HG03175 (cell line): ENCODE results near the gene BUD31.
"Not testable (repeated sequence)": the region's sequence is repeated elsewhere in the genome, so short reads cannot be mapped to it uniquely, and the experiment has no call there.

Source experiments
- ATAC-seq: cut with Tn5 transposase; IDR thresholded peaks from one replicate; pipeline ENCODE4 v1.9.1; 2021; ENCODE audit warnings: mild to moderate bottlenecking, moderate library complexity; ENCODE audit not compliant: unreplicated experiment

BUD31 gene

DNA sequence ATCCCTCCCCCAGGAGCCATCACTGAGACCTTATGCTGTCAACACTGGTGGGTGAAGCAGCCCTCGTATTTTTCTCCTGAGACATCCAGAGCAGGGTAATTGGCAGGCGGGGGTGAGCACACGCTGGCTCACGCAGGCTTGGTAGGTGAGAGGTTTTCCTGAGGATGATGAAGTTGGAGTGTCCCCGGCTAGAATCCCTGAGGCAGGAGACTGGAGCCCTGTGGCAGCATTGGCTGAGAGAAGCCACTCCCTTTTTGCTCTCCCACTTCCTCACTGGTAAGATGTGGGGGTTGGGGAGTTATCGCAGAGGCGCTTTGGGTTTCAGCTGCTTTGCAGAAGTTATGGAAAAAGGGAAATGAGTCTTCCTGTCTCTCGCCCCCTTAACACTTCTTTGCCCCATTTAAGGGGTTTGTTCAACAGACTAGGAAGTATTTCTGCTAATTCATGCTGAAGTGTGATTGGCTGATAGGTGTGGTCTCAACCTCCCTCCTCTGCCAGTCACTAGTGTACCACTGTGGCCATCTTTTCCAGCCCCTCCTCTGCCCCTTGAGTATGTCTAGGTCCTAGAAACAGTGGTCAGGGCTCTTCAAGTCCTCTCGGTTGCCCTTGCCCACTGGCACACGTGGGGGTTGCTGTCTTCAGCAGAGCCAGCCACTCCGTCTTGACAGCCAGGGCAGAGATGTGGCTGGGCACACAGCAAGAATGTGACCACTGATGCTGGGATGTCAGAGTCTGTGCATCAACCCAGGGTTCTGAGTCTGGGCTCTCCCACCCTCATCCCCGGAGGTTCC, 28.5 kb upstream of the BUD31 start:
- ATAC-seq, result peak; percentile 35

DNA sequence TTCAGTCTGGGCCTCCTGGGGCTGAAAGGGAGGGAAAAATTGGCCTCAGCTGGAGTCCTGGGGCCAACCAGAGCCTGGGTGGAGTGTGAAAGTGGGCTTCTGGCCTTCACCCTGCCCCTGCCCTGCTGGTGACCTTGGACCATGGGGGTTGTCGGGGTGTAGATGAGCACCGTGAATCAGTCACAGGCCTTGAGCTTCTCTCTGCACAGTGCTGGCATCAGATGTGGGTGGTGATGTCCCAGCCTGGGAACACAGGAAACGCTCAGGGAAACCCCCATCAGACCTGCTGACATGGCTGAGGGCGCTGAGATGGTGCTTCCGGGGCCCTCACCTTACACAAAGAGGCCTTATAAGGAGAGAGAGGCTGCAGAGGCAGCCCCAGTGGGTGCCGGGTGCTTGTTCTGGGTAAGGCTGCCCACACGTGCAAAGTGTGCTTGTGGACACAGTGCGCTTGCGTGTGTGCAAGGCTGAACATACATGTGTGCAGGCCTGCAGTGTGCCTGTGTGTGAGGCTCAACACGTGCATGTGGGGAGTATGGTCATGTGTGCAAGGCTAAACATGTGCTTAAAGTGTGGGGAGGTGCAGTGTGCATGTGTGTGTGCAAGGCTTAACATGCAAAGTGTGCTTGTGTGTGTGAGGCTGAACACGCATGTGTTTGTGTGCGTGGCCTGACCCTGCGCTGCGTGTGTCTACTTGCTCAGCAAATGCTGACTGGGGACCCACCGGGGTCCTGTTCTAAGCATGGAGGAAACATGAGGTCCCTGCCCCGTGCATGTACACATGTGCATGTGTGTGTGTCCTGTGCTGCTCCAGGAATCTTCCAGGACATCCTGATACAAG, 27.7 kb upstream of the BUD31 start:
- peak; percentile 78 for ATAC-seq

DNA sequence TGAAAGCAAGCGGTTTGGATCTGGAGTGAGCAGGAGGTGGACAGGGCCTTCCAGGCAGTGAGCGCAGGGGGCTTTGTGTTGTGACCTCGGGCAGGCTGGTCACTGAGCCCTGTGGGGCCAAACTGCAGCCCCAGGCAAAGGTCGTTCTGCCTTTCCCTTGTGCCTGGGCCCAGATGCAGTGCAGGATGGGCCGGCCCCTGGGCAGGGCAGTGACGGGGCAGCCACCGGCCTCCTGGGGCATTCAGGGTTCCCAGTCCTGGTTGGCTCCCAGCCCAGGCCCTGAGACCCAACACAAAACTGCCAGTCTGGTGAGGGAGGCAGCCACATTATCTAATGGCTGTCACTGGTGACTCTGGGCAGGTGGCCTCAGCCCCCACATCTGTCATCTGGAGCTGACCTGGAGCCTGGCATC, 27.1 kb upstream of the BUD31 start:
- no peak for ATAC-seq

DNA sequence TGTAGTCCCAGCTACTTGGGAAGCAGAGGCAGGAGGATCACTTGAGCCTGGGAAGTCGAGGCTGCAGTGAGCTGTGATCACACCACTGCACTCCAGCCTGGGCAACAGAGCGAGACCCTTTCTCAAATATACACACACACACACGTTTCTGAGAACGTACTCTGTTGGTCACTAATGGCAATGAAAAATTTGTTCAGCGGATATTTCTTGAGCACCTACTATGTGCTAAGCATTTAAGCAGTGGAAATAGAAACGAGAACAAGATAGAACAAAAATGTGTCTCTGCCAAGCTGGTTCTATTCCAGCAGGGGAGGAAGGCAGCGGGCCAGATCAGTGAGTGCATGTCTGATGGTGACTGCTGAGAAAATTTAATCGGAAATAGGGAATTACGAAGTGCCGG, 25.6 kb upstream of the BUD31 start:
- ATAC-seq, result no peak

DNA sequence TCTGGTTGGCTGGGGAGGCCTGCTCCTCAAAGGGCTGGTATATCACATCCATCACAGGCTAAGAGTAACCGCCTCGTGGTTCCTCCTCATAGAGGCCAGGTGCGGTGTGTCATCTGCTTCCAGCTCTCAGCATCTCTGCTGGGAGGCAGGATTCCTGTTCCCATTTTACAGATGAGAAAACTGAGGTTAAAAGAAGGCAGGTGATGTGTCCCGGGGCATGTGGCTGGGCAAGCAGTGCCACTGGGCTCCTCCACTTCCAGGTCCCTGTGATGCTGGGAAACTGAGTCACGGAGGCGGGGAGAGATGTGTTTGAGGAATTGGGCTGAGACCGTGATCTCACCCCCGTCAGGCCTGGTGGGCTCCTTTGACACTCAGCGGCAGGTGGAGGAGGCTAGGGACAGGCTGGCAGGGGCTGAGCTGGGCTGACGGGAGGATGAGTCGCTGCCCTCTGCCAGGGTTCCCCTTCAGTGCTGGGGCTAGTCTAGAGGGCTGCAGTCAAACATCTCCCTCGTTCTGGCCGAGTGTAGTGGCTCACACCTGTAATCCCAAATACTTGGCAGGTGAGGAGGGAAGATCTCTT, 24.9 kb upstream of the BUD31 start:
- ATAC-seq, result no peak

DNA sequence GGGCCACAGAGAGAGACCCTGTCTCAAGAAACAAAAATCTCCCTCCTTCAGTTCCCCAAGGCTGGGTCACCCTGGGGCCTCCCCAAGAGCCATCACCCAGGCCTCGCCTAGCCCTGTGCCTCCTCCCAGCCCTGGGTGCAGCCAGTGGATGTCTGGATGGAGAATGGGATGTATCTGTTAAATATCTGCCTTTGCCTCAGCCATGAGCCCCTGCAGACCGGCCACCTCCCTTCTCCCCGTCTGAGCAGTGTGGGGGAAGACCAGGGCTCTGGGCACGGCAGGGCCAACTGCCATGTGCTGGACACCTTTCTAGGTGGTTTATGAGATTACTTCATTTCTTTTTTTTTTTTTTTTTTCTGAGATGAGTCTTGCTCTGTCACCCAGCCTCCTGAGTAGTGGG, 24.2 kb upstream of the BUD31 start:
- ATAC-seq, result no peak

DNA sequence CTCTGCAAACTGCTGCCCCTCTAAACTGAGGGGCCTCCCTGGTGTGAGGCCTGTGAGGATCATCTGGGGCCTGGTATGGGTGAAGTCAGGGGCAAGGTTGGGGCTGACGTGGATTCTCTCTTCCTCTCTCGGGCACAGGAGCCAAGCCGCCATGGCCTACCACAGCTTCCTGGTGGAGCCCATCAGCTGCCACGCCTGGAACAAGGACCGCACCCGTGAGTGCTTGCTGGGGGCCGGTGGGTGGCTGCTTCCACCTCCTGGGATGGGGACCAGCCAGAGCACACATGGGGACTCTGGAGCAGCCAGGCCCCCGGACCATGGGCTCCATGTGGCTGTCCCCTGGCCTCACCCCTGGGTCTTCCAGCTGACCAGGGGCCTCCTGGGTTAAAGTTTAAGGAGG, 23.2 kb upstream of the BUD31 start:
- no peak for ATAC-seq

DNA sequence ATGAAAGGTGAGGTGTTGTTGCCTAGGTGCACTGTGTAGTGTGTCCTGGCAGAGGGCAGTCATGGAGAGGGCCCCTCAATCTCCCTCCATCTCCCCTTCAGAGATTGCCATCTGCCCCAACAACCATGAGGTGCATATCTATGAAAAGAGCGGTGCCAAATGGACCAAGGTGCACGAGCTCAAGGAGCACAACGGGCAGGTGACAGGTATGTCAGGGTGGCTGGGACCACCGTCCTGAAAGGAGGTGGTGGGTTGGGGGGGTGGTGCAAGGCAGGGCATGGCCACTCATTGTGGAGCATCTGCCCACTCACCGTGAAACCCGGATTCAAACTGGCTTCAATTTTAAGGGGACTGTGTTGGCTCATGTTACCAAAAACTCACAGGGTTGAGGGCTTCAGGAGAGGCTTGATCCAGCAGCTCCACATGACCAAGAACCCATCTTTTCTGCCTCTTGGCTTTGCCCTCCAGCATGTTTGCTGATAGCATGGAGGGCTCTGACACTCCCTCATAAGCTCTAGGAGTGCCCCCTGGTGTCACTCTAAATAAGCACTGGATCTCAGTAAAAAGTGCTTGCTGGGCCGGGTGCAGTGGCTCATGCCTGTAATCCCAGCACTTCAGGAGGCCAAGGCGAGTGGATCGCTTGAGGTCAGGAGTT, 22.1 kb upstream of the BUD31 start:
- no peak for ATAC-seq

DNA sequence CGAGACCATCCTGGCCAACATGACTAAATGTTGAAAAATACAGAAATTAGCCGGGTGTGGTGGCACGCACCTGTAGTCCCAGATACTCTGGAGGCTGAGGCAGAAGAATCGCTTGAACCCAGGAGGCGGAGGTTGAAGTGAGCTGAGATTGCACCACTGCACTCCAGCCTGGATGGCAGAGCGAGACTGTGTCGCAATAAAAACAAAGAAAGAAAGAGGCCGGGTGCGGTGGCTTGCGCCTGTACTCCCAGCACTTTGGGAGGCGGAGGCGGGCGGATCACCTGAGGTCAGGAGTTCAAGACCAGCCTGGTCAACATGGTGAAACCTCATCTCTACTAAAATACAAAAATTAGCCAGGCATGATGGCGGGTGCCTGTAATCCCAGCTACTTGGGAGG, 21.5 kb upstream of the BUD31 start:
- ATAC-seq, result not testable (repeated sequence)

DNA sequence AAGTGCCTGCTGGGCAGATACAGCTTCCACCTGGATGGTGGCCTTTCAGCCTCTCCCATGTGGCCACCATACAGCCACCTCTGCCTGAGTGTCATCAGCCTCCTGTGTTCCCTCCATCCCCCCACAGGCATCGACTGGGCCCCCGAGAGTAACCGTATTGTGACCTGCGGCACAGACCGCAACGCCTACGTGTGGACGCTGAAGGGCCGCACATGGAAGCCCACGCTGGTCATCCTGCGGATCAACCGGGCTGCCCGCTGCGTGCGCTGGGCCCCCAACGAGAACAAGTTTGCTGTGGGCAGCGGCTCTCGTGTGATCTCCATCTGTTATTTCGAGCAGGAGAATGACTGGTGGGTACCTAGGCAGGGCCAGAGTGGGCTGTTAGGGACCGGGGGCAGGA, 20.9 kb upstream of the BUD31 start:
- no peak for ATAC-seq

DNA sequence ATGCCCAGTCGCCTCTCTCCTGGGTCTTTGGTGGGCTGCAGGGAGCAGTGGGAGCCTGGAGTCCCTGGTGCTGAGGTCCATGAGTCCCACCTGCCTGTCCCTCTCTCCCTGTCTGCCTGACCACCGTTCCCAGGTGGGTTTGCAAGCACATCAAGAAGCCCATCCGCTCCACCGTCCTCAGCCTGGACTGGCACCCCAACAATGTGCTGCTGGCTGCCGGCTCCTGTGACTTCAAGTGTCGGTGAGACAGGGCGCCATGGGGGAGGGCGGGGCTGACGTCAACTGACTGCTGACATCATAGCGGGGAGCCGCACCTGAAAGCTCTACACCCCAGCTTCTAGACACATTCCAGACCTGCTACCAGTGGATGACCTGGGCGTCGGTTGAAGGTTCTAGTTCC, 19.0 kb upstream of the BUD31 start:
- no peak for ATAC-seq

DNA sequence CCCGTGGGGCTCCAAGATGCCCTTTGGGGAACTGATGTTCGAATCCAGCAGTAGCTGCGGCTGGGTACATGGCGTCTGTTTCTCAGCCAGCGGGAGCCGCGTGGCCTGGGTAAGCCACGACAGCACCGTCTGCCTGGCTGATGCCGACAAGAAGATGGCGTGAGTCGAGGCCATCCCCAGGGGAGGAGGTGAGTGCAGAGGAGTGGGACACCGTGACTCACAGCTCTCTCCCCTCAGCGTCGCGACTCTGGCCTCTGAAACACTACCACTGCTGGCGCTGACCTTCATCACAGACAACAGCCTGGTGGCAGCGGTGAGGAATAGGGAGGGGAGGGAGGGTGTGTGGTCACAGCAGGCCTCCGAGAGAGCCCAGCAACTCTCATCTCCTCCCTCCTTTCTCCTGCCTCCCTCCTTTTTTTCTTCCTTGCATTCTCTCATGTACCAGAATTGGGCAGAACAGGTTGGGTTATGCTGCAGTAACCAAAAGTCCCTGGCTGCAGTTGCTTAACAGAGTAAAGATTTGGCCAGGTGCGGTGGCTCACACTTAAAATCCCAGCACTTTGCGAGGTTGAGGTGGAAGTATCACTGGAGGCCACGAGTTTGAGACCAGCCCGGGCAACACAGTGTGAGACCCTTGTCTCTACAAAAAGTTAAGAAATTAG, 17.7 kb upstream of the BUD31 start:
- ATAC-seq, result no peak

DNA sequence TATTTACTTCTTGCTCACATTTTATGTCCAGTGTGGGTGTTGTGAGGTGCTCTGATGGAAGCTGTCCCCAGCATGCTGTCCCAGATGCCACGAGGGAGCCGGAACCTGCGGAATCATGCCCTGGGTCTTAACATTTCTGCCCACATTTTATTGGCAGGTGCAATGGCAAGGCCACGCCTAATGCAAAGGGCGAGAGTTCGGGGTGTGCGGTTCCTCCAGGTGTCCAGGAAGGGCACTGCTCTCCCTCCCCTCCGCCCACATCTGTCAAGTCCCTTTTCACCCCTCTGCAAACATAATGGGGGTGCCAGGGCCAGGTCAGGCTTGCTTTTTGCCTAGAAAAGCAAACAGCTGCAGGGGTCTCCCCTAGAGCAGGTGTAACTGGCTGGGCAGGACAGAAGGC, 16.7 kb upstream of the BUD31 start:
- no peak for ATAC-seq

DNA sequence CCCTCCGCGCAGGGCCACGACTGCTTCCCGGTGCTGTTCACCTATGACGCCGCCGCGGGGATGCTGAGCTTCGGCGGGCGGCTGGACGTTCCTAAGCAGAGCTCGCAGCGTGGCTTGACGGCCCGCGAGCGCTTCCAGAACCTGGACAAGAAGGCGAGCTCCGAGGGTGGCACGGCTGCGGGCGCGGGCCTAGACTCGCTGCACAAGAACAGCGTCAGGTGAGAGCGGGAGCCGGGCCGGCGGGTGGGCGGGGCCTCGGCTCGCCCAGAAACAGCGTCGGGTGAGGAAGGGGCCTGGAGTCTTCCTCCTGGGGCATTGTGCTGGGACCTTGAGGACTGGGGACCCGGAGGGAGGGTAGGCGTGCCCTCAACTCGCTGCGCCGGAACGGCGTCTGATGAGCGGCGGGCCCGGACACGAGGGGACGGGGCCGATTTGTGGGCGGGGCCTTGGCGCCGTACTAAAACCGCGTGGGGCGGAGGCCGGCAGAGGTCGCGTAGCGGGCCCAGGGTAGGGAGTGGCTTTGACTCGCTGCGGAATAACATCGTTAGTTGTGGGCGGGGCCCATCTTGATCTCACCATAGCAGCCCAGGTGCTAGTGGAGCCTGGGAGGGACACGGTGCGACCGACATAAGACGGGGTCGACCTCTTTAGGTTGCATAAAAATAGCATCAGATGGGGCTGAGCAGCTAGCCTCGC, 16.0 kb upstream of the BUD31 start:
- ATAC-seq, result peak; percentile 58

DNA sequence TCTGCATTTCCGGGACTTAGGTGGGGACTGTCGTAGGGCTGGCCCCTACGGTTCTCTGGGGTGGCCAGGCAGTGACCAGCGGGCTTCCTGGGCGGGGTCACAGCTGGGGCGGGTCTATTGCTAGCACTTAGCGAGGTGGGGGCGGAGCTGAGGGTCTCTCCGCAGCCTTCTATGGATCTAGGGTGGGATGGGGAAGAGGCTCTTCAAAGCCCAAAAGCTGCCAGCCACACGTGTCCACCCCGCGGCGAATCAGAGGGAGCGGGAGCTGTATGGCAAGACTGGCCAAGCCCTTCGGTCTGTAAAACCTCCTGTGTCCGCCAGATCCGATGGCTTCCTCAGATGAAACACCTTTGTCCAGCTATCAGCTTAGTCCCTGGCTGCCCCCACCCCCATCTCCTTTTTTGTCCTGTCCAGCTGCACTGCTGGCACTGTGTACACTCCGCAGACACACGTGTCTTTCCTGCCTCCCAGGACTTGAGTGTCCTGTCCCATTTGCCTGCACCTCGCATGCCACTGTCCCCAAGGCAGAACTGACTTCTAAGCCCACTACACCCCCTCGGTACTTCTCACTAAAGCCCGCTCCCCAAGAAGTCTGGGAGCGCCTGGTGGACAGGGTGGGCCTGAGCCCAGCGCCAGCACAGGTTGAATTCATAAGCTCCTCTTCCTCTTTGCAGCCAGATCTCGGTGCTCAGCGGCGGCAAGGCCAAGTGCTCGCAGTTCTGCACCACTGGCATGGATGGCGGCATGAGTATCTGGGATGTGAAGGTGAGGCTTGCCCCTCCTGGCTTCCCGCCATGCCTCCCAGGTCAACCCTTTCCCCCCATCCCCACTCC, 15.2 kb upstream of the BUD31 start:
- ATAC-seq, result no peak

DNA sequence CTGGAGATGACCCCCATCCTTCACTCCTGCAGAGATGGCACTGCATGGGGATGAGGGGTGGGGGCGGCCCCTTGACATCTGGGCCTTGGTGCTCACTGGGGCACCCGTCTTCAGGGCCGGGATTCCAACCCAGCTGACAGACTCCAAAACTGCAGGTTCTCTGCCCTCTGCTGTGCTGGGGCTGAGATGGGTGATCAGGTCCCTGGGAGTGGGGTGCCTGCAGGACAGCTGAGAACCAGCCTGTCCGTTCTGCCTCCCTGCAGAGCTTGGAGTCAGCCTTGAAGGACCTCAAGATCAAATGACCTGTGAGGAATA, 14.6 kb upstream of the BUD31 start:
- ATAC-seq, result no peak

DNA sequence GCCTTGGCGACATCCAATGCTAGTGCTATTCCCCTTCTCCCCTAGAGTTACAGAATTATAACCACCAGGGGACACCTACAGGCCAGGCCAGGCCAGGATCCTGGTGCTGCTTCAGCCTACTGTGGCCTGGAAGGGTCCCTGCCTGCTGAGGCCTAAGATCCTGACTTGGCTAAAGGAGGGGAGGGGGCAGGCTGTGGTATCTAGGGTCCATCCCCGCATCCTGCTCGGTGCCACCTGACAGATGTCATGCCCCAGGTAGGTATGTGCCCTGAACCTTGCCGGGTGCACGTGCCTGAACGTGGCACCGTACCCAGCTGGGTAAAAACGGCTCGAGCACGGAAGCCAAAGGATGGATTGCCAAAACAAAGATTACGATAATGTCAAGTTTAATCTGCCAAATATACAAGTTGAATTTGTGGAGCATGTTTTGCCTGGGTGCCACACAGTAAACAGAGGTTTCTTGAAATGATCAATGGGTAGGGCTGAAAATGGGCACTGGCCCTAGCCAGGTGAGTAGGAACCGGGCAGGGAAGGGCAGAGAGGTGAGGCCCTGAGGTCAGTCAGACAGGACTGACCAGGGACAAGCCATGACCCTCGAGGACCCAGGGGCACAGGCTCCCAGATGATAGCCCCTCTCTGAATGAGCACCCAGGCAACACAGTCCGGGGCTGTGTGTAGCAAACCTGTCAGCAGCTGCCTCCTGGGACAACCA, 13.0 kb upstream of the BUD31 start:
- ATAC-seq, result no peak

DNA sequence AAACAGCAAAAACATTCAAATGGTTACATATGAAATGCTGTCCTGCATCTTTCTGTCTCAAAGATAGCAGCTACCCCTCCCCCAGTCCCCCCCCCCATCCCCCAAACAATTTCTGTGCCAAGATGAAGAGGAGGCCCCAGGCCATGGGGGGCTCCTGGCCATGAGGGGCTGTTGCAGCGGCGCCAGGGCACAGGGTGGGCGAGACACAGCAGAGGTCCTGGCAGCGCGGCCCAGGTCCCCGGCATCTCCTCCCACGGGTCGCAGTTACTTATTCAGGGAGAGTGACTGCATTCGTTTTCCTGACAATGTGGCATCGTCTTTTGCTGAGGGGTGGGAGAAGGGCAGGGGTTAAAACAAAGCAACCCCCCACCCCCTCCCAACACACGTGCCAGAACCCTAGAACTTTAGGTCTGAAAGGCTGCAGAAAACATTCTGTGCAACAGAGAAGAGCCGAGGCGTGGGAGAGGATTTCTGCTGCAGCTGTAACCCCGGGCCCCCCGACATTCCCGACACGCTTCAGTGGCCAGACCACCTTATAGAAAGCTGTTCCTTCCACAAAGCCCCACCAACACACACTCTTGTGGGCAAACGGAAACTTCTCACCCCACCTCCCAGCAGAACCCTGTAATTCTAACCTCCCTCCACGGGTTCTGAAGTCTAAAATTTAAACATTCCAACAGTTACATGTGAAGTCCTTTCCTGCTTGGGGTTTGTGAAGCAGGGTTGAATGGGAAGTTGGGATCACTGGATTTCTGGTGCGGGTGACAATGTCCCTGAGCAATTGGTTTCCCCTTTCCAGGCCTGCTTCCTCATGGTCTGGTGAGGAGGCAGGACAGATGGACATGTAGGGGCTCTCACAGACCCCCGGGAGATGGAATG, 12.1 kb upstream of the BUD31 start:
- ATAC-seq, result no peak
